Measurements from ENCODE around the gene DAND5. TPM values are rescaled to one million over a fixed set of nuclear protein-coding genes. Genes with fewer than 3 reads are reported as not detected.
A peak's percentile ranks its signal among the peaks of the same experiment; 100 is the strongest.

The DAND5 gene
- total RNA-seq, 1 experiment from 2014 or later, result 0.17 TPM

DNA sequence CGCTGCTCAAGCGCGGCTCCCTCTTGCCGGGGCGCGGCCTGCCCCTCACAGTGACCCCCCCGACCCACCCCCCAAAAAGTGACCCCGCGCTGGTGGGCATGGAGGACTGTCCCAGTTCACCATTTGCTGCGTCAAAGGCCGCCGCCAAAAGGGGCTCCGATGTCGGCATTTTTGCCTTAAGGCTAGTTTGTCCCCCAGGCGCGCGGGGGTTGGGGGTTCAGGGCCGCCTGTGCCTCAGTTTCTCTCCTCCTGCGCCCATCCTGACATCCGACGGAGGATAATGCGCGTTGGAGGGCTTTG lies 43.0 kb downstream of the DAND5 start:
- intact Hi-C loops (cut with micrococcal nuclease; ENCODE audit: unreplicated experiment), result no loop called here
- ChIA-PET POLR2A (ENCODE audit: low non-redundant PET) (no interaction called here), CTCF (no interaction called here)
- Histone ChIP-seq H3K9me3 (ENCODE audit: low read depth, low read length, poor library complexity, severe bottlenecking) (no peaks in the 10 kb centered on the region), H3K4me1 (ENCODE audit: insufficient read depth, low read length, poor library complexity, severe bottlenecking) (peaks cover 20% of the 10 kb centered on the region), H3K27ac (ENCODE audit: low read depth, low read length, poor library complexity, severe bottlenecking) (peak overlapping the region; percentile 72), H3K36me3 (ENCODE audit: insufficient read depth, low read length, poor library complexity, severe bottlenecking) (no peaks in the 10 kb centered on the region), H3K4me3 (ENCODE audit: low read depth, low read length, poor library complexity, severe bottlenecking) (peak overlapping the region; percentile 38), H3K27me3 (replicated peaks; ENCODE audit: insufficient read depth, low read depth, low read length, poor library complexity) (no peaks in the 10 kb centered on the region)
- DNase-seq (ENCODE audit: low spot score), result no peak
- BruUV-seq (replicated peaks), result no TSS peak
- no peak for TF ChIP-seq EZH2 (IDR thresholded peaks at IDR 0.05; ENCODE audit: borderline replicate concordance, low read depth, low read length, poor library complexity, severe bottlenecking)
- TF ChIP-seq, protein P1, sequence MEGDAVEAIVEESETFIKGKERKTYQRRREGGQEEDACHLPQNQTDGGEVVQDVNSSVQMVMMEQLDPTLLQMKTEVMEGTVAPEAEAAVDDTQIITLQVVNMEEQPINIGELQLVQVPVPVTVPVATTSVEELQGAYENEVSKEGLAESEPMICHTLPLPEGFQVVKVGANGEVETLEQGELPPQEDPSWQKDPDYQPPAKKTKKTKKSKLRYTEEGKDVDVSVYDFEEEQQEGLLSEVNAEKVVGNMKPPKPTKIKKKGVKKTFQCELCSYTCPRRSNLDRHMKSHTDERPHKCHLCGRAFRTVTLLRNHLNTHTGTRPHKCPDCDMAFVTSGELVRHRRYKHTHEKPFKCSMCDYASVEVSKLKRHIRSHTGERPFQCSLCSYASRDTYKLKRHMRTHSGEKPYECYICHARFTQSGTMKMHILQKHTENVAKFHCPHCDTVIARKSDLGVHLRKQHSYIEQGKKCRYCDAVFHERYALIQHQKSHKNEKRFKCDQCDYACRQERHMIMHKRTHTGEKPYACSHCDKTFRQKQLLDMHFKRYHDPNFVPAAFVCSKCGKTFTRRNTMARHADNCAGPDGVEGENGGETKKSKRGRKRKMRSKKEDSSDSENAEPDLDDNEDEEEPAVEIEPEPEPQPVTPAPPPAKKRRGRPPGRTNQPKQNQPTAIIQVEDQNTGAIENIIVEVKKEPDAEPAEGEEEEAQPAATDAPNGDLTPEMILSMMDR (conservative IDR thresholded peaks at IDR 0.05; ENCODE audit: low read depth, low read length), result no peak

DNA sequence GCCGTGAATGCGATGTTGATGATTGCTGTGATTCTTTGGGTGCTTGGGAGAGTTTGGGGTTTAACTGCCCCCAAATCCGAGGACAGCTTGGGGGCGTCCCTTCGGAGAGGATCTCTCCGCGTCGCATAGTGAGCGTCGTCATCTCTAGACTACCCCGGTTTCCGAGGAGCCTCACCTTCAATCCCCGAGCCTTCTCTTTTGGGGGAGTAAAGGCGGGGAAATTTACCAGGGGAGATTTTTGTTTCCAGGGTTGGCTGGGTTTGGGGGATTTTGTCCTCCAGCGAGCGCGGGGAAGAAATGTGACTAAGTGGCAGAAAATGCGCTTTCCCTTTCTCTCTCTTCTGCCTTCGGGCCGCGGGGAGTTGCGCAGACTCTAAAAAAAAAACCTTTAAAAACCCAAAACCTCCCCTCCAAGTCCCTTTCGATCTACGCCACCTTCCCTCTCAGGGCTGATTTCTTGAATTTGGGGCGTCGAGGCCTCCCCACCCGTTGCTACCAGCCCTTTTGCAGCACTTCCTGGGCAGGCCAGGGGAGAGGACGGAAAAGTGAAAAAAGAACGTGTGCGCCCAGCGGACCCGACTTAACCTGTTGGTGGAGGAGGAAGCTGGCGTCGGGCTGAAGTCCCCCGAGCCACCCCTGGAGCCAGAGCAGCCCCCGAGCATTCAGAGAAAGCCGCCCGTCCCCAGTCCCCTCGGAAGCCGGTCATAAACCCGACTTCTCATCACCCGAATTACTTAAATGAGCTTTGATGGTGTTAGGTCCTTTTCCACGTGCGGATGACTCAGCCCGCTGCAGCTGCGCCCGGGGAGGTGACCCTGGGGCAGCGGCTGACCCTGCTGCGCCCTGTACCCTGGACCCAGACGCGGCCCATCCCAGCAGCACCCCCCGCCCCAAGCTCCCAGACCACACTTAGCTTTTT lies 43.6 kb downstream of the DAND5 start:
- peak; percentile 39 for DNase-seq (ENCODE audit: low spot score)
- POLR2A ChIA-PET (ENCODE audit: low non-redundant PET), result no interaction called here
- BruUV-seq (replicated peaks), result TSS peak; percentile 61
- intact Hi-C loops (cut with micrococcal nuclease; ENCODE audit: unreplicated experiment), result no loop called here
- Histone ChIP-seq H3K4me3 (ENCODE audit: low read depth, low read length, poor library complexity, severe bottlenecking) (peak overlapping the region; percentile 38), H3K36me3 (ENCODE audit: insufficient read depth, low read length, poor library complexity, severe bottlenecking) (no peaks in the 10 kb centered on the region), H3K27me3 (replicated peaks; ENCODE audit: insufficient read depth, low read depth, low read length, poor library complexity) (no peaks in the 10 kb centered on the region), H3K9me3 (ENCODE audit: low read depth, low read length, poor library complexity, severe bottlenecking) (no peaks in the 10 kb centered on the region), H3K4me1 (ENCODE audit: insufficient read depth, low read length, poor library complexity, severe bottlenecking) (peaks cover 20% of the 10 kb centered on the region), H3K27ac (ENCODE audit: low read depth, low read length, poor library complexity, severe bottlenecking) (peak overlapping the region; percentile 72)
- CTCF ChIA-PET, result interaction anchor here (0.7 to 1.5 kb wide), 3 partner anchors 21 to 1051 kb away, joined by 3 to 4 read pairs (median 4); no protein-coding TSS in a partner anchor
- TF ChIP-seq, protein P1 (conservative IDR thresholded peaks at IDR 0.05; ENCODE audit: low read depth, low read length), result no peak
- no peak for TF ChIP-seq EZH2 (IDR thresholded peaks at IDR 0.05; ENCODE audit: borderline replicate concordance, low read depth, low read length, poor library complexity, severe bottlenecking)

DNA sequence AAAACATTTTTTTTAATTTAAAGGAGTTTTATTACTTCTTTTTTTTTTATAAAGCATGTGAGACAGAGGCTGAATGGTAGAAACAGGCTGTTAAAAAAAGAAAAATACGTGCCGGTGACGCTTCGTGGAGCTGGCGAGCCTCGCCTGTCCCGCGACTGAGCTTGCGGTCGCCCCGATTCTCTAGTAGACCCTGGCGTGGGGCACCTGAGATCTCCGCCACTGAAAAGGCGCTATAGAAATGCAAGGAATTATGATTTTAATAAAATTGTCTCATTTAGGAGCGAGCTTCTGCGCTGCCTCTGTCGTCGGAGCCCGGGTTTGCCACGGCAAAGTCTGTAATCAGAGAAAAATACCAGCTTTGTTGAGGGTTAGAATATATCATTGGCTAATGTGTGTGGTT lies 44.3 kb downstream of the DAND5 start:
- Histone ChIP-seq H3K4me3 (ENCODE audit: low read depth, low read length, poor library complexity, severe bottlenecking) (peak overlapping the region; percentile 38), H3K27ac (ENCODE audit: low read depth, low read length, poor library complexity, severe bottlenecking) (peak overlapping the region; percentile 72), H3K9me3 (ENCODE audit: low read depth, low read length, poor library complexity, severe bottlenecking) (no peaks in the 10 kb centered on the region), H3K27me3 (replicated peaks; ENCODE audit: insufficient read depth, low read depth, low read length, poor library complexity) (no peaks in the 10 kb centered on the region), H3K4me1 (ENCODE audit: insufficient read depth, low read length, poor library complexity, severe bottlenecking) (peaks cover 27% of the 10 kb centered on the region), H3K36me3 (ENCODE audit: insufficient read depth, low read length, poor library complexity, severe bottlenecking) (no peaks in the 10 kb centered on the region)
- ChIA-PET CTCF (interaction anchor here (0.7 to 1.5 kb wide), 4 partner anchors 20 to 1051 kb away, joined by 3 to 4 read pairs (median 4); no protein-coding TSS in a partner anchor), POLR2A (ENCODE audit: low non-redundant PET) (no interaction called here)
- no TSS peak for BruUV-seq (replicated peaks)
- intact Hi-C loops (cut with micrococcal nuclease; ENCODE audit: unreplicated experiment), result no loop called here
- DNase-seq (ENCODE audit: low spot score), result no peak
- TF ChIP-seq EZH2 (IDR thresholded peaks at IDR 0.05; ENCODE audit: borderline replicate concordance, low read depth, low read length, poor library complexity, severe bottlenecking), result no peak
- TF ChIP-seq, protein P1 (conservative IDR thresholded peaks at IDR 0.05; ENCODE audit: low read depth, low read length), result no peak

Data from A673 (cell line).